Activated naive CD8-positive, alpha-beta T cell (primary cell): ENCODE data around the gene UGT8.
"Not testable (repeated sequence)": the region's sequence is repeated elsewhere in the genome, so short reads cannot be mapped to it uniquely, and the experiment has no call there.

Experiments
- H3K27ac Mint-ChIP-seq: one replicate; pipeline ENCODE4 v1.8.0; 2021; ENCODE audit warnings: mixed read lengths
- H3K27me3 Mint-ChIP-seq: one replicate; pipeline ENCODE4 v1.8.0; 2021; ENCODE audit warnings: mixed read lengths
- H3K36me3 Mint-ChIP-seq: one replicate; pipeline ENCODE4 v1.8.0; 2021; ENCODE audit warnings: mixed read lengths
- H3K4me1 Mint-ChIP-seq: one replicate; pipeline ENCODE4 v1.8.0; 2021; ENCODE audit warnings: low read depth, mixed read lengths
- H3K4me3 Mint-ChIP-seq: one replicate; pipeline ENCODE4 v1.8.0; 2021; ENCODE audit warnings: mild to moderate bottlenecking, mixed read lengths
- H3K9me3 Mint-ChIP-seq: one replicate; pipeline ENCODE4 v1.8.0; 2021; ENCODE audit warnings: low read depth, mixed read lengths

UGT8 gene

GRCh38 chr4:114598191-114599121 is at the start of gene UGT8:
UGT8 (plus strand) TSS chr4:114598807; CDS start chr4:114622881, 24,074 bp downstream.
- Mint-ChIP-seq H3K27me3 (peaks cover 23% of the 10 kb centered on the region), H3K36me3 (no peaks in the 10 kb centered on the region), H3K9me3 (no peaks in the 10 kb centered on the region), H3K27ac (no peak within 1 kb of the TSS), H3K4me1 (peaks cover 16% of the 10 kb centered on the region), H3K4me3 (peak within 1 kb of the TSS; percentile 65)

- no peak overlapping the region for H3K4me3 Mint-ChIP-seq
- H3K9me3 Mint-ChIP-seq = no peaks in the 10 kb centered on the region
- no peak overlapping the region for H3K27ac Mint-ChIP-seq
- H3K27me3 Mint-ChIP-seq = peaks cover 1% of the 10 kb centered on the region
- no peaks in the 10 kb centered on the region for H3K4me1 Mint-ChIP-seq
- H3K36me3 Mint-ChIP-seq = no peaks in the 10 kb centered on the region
These were observed 49.0 kb upstream of the UGT8 start for GRCh38 chr4:114549638-114550037.

GRCh38 chr4:114558446-114559020 is 40.1 kb upstream of the UGT8 start:
- H3K4me3 Mint-ChIP-seq = no peak overlapping the region
- H3K4me1 Mint-ChIP-seq = no peaks in the 10 kb centered on the region
- H3K9me3 Mint-ChIP-seq = peaks cover 9% of the 10 kb centered on the region
- peaks cover 2% of the 10 kb centered on the region for H3K36me3 Mint-ChIP-seq
- H3K27me3 Mint-ChIP-seq = peaks cover 2% of the 10 kb centered on the region
- H3K27ac Mint-ChIP-seq = no peak overlapping the region

- Mint-ChIP-seq H3K27ac (no peak overlapping the region), H3K9me3 (peaks cover 9% of the 10 kb centered on the region), H3K27me3 (no peaks in the 10 kb centered on the region), H3K4me1 (no peaks in the 10 kb centered on the region), H3K36me3 (peaks cover 2% of the 10 kb centered on the region), H3K4me3 (no peak overlapping the region)
These were observed 37.0 kb upstream of the UGT8 start for GRCh38 chr4:114561590-114561989.

- Mint-ChIP-seq H3K27ac (no peak overlapping the region), H3K36me3 (peaks cover 2% of the 10 kb centered on the region), H3K9me3 (peaks cover 9% of the 10 kb centered on the region), H3K4me1 (no peaks in the 10 kb centered on the region), H3K27me3 (no peaks in the 10 kb centered on the region), H3K4me3 (no peak overlapping the region)
These were observed 36.3 kb upstream of the UGT8 start for GRCh38 chr4:114562176-114562904.

- H3K4me1 Mint-ChIP-seq = no peaks in the 10 kb centered on the region
- peaks cover under 1% of the 10 kb centered on the region for H3K9me3 Mint-ChIP-seq
- H3K4me3 Mint-ChIP-seq = no peak overlapping the region
- no peaks in the 10 kb centered on the region for H3K27me3 Mint-ChIP-seq
- H3K36me3 Mint-ChIP-seq = no peaks in the 10 kb centered on the region
- H3K27ac Mint-ChIP-seq = no peak overlapping the region
These were observed 34.9 kb upstream of the UGT8 start for GRCh38 chr4:114563536-114564315.

- H3K9me3 Mint-ChIP-seq = peaks cover 14% of the 10 kb centered on the region
- H3K4me3 Mint-ChIP-seq = no peak overlapping the region
- peaks cover 8% of the 10 kb centered on the region for H3K27me3 Mint-ChIP-seq
- no peaks in the 10 kb centered on the region for H3K4me1 Mint-ChIP-seq
- H3K27ac Mint-ChIP-seq = no peak overlapping the region
- H3K36me3 Mint-ChIP-seq = no peaks in the 10 kb centered on the region
These were observed 21.2 kb upstream of the UGT8 start for GRCh38 chr4:114577386-114577785.

- Mint-ChIP-seq H3K4me3 (no peak overlapping the region), H3K4me1 (no peaks in the 10 kb centered on the region), H3K27me3 (peaks cover 8% of the 10 kb centered on the region), H3K9me3 (peaks cover 11% of the 10 kb centered on the region), H3K36me3 (no peaks in the 10 kb centered on the region), H3K27ac (no peak overlapping the region)
These were observed 16.0 kb upstream of the UGT8 start for GRCh38 chr4:114582621-114583020.

GRCh38 chr4:114588305-114588704 is 10.3 kb upstream of the UGT8 start:
- H3K9me3 Mint-ChIP-seq = no peaks in the 10 kb centered on the region
- H3K4me3 Mint-ChIP-seq = no peak overlapping the region
- no peaks in the 10 kb centered on the region for H3K4me1 Mint-ChIP-seq
- H3K27ac Mint-ChIP-seq = no peak overlapping the region
- no peaks in the 10 kb centered on the region for H3K36me3 Mint-ChIP-seq
- peaks cover under 1% of the 10 kb centered on the region for H3K27me3 Mint-ChIP-seq

- H3K27me3 Mint-ChIP-seq, H3K9me3 Mint-ChIP-seq, H3K4me1 Mint-ChIP-seq, H3K27ac Mint-ChIP-seq, H3K4me3 Mint-ChIP-seq, H3K36me3 Mint-ChIP-seq: not testable (repeated sequence)
These were observed 8.2 kb upstream of the UGT8 start for GRCh38 chr4:114590360-114590759.

- H3K4me3 Mint-ChIP-seq = no peak overlapping the region
- H3K36me3 Mint-ChIP-seq = no peaks in the 10 kb centered on the region
- no peaks in the 10 kb centered on the region for H3K9me3 Mint-ChIP-seq
- peaks cover 6% of the 10 kb centered on the region for H3K4me1 Mint-ChIP-seq
- H3K27ac Mint-ChIP-seq = no peak overlapping the region
- peaks cover 16% of the 10 kb centered on the region for H3K27me3 Mint-ChIP-seq
These were observed 5.1 kb upstream of the UGT8 start for GRCh38 chr4:114593526-114593925.

- Mint-ChIP-seq H3K4me1 (peaks cover 16% of the 10 kb centered on the region), H3K27me3 (peaks cover 22% of the 10 kb centered on the region), H3K9me3 (no peaks in the 10 kb centered on the region), H3K36me3 (no peaks in the 10 kb centered on the region), H3K4me3 (no peak overlapping the region), H3K27ac (no peak overlapping the region)
These were observed 3.4 kb upstream of the UGT8 start for GRCh38 chr4:114595207-114595606.

- H3K4me3 Mint-ChIP-seq = no peak overlapping the region
- peaks cover 24% of the 10 kb centered on the region for H3K27me3 Mint-ChIP-seq
- H3K9me3 Mint-ChIP-seq = no peaks in the 10 kb centered on the region
- H3K36me3 Mint-ChIP-seq = no peaks in the 10 kb centered on the region
- H3K27ac Mint-ChIP-seq = no peak overlapping the region
- H3K4me1 Mint-ChIP-seq = peaks cover 16% of the 10 kb centered on the region
These were observed 2.7 kb upstream of the UGT8 start for GRCh38 chr4:114595921-114596320.

GRCh38 chr4:114597410-114598115 is 1.0 kb upstream of the UGT8 start:
- H3K9me3 Mint-ChIP-seq = no peaks in the 10 kb centered on the region
- H3K27me3 Mint-ChIP-seq = peaks cover 24% of the 10 kb centered on the region
- H3K4me1 Mint-ChIP-seq = peaks cover 16% of the 10 kb centered on the region
- peak overlapping the region; percentile 65 for H3K4me3 Mint-ChIP-seq
- H3K36me3 Mint-ChIP-seq = no peaks in the 10 kb centered on the region
- H3K27ac Mint-ChIP-seq = no peak overlapping the region
